SU-DHL-6 (cell line): ENCODE data around the gene CC2D1B.

Experiments used
- CTCF ChIP-seq: fragments of 200-600 bp; sonication (generic); IDR thresholded peaks from one replicate; pipeline ENCODE4 v1.5.1; 2017; ENCODE audit warnings: antibody characterized with exemption, mild to moderate bottlenecking, low read length, moderate library complexity; ENCODE audit not compliant: insufficient read depth, poor library complexity, severe bottlenecking
- EZH2phosphoT487 ChIP-seq: fragments of 200-600 bp; sonication (generic), shearing (Covaris generic); conservative IDR thresholded peaks from 2 replicates; pipeline ENCODE4 v1.6.1; 2018; ENCODE audit warnings: mild to moderate bottlenecking, antibody characterized with exemption, low read length, moderate library complexity, mixed read lengths

GRCh38 chr1:52359676-52360594, 6.1 kb downstream of the CC2D1B start:
- TF ChIP-seq CTCF (no peak), EZH2phosphoT487 (no peak)
